GM10266 (cell line): Measurements from ENCODE around the gene TMEM181.

Source experiments
- DNase-seq: peaks from one replicate; pipeline ENCODE4 v3.0.0; 2012; ENCODE audit errors: extremely low spot score
- TF ChIP-seq, protein P1 (sequence below): IDR thresholded peaks from 2 replicates; pipeline ENCODE4 v1.5.1; 2012; ENCODE audit warnings: mild to moderate bottlenecking, low read depth; ENCODE audit not compliant: control insufficient read depth, insufficient read depth; ENCODE audit errors: missing control alignments

TMEM181 gene

DNA sequence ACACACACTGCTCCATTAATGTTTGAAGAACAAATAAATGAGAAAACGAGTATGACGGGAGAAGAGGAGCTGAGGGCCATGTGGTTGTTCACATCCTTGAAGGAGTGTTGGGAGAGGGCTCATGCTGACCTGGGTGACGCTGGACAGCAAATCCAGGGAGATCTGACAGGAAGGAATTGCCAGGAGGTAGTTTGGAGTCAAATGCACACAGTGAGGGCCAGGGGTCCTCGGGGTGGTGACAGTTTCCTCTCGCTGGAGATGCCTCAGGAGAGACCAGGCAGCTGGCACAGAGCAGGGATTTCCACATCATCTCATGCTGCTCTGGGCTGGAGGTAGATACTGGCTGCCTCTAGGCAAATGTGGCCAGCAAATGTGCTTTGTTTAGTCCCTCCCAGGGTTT lies 2.0 kb upstream of the TMEM181 start:
- DNase-seq: no peak
- TF ChIP-seq, protein P1, sequence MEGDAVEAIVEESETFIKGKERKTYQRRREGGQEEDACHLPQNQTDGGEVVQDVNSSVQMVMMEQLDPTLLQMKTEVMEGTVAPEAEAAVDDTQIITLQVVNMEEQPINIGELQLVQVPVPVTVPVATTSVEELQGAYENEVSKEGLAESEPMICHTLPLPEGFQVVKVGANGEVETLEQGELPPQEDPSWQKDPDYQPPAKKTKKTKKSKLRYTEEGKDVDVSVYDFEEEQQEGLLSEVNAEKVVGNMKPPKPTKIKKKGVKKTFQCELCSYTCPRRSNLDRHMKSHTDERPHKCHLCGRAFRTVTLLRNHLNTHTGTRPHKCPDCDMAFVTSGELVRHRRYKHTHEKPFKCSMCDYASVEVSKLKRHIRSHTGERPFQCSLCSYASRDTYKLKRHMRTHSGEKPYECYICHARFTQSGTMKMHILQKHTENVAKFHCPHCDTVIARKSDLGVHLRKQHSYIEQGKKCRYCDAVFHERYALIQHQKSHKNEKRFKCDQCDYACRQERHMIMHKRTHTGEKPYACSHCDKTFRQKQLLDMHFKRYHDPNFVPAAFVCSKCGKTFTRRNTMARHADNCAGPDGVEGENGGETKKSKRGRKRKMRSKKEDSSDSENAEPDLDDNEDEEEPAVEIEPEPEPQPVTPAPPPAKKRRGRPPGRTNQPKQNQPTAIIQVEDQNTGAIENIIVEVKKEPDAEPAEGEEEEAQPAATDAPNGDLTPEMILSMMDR: no peak

DNA sequence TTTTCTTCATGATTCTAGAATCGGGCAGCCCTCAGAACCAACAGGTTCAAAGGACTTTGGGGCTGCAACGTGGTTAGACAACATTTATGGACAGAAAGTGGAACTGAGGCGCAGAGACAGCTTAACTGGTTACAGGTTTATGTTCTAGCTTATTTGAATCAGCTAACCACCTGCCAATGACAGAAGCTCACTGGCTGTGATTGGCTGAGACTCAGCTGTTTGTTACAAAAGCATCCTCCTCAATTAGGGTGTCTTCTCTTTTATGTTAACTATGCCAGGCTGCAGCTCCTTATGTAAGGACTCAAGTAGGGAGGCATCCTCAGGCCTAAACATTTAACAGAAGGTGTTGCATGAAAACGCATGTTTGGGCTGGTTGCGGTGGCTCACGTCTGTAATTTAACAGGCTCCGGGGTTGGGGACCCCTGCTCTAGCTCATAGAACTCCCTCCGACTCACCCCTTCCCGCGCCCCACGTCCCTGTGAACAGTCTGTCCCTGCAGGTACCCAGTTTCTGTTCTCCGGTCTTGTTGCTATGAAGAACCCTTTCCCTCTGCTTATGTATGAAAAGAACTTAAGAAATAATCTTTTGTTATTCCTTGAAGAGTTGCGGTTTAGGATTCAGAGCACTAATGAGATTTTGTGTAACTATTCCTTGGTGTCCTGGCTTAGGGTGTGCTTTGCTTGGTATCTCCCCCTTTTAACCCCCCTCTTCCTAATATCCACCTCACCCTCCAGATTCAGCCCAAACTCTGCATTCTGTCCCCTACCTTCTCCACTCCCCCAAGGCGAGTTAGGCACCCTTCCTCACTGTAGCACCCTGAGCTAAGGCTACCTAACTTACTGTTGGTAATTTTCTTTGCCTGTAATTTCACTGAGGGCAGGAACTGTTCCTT lies 1.2 kb upstream of the TMEM181 start:
- TF ChIP-seq, protein P1: no peak
- no peak for DNase-seq

DNA sequence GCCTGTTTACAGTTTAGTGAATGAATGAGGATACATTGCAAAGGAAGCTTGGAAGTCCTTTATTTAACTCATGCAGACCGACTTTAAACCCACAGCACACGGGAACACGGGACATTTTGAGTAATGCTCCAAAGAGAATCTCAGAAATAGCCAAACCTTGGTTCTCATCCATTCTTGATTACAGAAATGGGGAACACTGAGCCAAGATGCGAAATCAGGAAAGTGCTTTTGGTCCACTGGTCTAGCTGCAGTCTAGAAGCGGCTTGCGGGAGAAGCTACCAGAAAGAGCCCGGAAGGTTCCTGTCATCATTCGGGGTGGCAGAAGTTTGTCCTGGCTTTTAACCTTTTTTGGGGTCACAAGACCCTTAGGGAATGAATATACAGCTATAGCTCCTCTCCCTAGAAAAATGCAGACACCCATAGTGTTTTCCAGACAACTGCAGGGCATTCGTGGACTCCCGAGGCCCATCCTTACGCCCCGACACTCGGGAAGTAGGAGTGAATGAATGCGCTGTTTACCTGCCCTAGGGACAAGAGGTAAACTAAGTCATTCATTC lies 475 bp upstream of the TMEM181 start:
- TF ChIP-seq, protein P1: no peak
- DNase-seq: no peak

DNA sequence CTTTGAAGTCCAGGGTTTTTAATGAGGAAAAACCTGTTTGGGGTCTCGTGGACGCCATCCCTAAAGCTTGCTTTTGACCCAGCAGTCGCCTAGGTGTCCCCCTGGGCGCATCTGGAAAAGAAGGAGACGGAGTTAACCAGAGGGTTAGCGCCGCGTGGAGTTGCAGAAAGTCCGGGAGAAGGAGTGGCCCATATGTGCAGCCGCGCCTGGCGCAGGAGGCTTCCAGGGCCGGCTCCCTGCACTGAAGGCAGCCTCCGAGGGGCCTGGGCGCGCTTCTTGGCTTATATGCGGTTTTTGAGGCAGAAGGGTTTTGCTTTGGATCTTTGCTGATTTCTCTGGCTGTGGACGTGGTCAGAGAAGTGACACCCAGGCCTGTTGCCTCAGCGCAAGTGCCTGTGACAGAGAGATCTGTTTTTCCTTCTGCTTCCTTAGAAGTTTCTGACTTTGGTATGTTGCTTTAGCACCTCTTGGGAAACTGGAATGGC lies 987 bp downstream of the TMEM181 start:
- TF ChIP-seq, protein P1: no peak
- no peak for DNase-seq

DNA sequence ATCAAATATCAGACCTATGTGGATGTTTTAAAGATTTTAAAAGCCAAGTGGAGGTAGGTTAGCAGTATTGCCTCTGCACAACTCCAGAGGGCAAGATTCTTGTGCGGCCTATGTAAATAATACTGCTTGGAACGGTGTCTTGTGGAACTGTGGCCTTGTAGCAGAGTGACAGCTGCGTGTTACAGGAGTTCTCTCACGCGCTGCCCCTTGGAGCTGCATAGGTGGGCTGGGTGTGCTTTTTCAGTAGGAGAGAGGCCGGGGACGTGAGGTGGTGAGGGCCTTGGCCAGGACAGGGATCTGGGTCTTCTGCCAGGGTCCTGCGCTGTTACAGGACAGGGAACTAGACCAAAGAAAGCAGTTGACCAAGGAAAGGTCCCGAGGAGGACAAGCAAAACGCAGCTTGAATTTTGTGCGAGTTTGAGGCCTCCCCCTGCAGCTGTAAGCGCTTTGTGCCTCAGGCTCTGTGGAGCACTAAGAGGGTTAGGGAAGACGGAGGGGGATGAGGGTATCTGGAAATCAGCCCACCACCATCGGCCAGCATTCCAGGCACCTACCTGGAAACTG lies 1.5 kb downstream of the TMEM181 start:
- TF ChIP-seq, protein P1: no peak
- DNase-seq: no peak

DNA sequence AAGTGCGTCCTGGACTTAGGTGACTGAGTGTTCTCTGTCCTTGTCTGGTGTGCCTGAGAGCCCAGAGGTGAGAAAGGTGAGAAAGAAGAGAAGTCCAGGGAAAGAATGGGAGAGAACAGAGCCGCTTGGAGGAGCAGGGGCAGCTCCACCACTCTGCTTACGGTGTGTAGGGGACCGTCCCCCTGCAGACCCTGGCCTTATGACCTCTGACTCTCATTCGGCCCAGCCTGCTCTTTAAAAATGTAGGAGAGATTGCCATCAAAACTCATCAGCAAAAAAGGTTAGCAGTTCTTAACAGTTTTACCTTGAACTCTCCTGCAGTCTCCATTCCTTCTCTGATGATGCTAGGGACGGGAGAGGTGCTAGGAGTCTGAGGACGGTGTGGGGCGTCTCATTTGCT lies 2.0 kb downstream of the TMEM181 start:
- TF ChIP-seq, protein P1: no peak

More for the DNA sequence above, 2.0 kb downstream of the TMEM181 start:
- no peak for DNase-seq
